Measurements from ENCODE around the gene CADPS. TPM values are rescaled to one million over a fixed set of nuclear protein-coding genes. Genes with fewer than 3 reads are reported as not detected.

Gene CADPS
- total and polyA plus RNA-seq, 9 of the 15 experiments (the other 6 are each of a cell fraction or from before 2014, with no cell fraction given) = not detected

- POLR2A ChIA-PET = no interaction called here
- no peaks in the 10 kb centered on the region for H3K4me1 ChIP-seq (replicated peaks in 1 of 2; ENCODE audit: control insufficient read depth in 2 of 2, insufficient read depth in 2 of 2, low read length in 2 of 2)
- no TSS peak for BruUV-seq (replicated peaks)
- FAIRE-seq = no peak
- H3K4me3 ChIP-seq = no peak overlapping the region
- H3K9ac ChIP-seq (ENCODE audit: insufficient read depth in 1 of 2, low read depth in 2 of 2, low read length in 2 of 2) = no peak overlapping the region
- CTCF ChIA-PET (ENCODE audit: low intra/inter-chr PET ratio) = no interaction called here
- H2AFZ ChIP-seq (ENCODE audit: low read depth, low read length) = no peak overlapping the region
- H4K20me1 ChIP-seq (replicated peaks; ENCODE audit: control insufficient read depth, insufficient read depth, low read length) = no peaks in the 10 kb centered on the region
- H3K27ac ChIP-seq (ENCODE audit: extremely low read depth, low read depth, low read length) = no peak overlapping the region
- intact Hi-C loops (cut with micrococcal nuclease) (no loop called here), in situ Hi-C loops (cut with MboI) (no loop called here)
- H3K4me2 ChIP-seq (ENCODE audit: insufficient read depth, low read length) = no peak overlapping the region
- ATAC-seq = no peak
- H3K9me3 ChIP-seq (replicated peaks; ENCODE audit: control insufficient read depth, insufficient read depth, low read depth, low read length) = no peaks in the 10 kb centered on the region
- DNase-seq (ENCODE audit: extremely low read depth in 1 of 4, low spot score in 3 of 4) = no peak
- no peaks in the 10 kb centered on the region for H3K9me1 ChIP-seq (ENCODE audit: control insufficient read depth, insufficient read depth, low read length)
- no peaks in the 10 kb centered on the region for H3K36me3 ChIP-seq (ENCODE audit: control insufficient read depth, insufficient read depth, low read length)
- WGBS (ENCODE audit: insufficient coverage, low coverage, missing lambda C conversion rate) = 0% methylated on average over 2 of the region's 2 CpGs
- no peaks in the 10 kb centered on the region for H3K27me3 ChIP-seq (ENCODE audit: control insufficient read depth in 2 of 2, insufficient read depth in 2 of 2, low read length in 2 of 2)
- no peaks in the 10 kb centered on the region for H3K79me2 ChIP-seq (ENCODE audit: control insufficient read depth, insufficient read depth, low read length)
- no peak for TF ChIP-seq THAP7 (CRISPR knock-in tag; IDR thresholded peaks at IDR 0.05)
- no peak for TF ChIP-seq MEF2A (IDR thresholded peaks at IDR 0.05; ENCODE audit: control insufficient read depth, low read depth, low read length)
- TF ChIP-seq NFXL1 (CRISPR knock-in tag; IDR thresholded peaks at IDR 0.05) = no peak
- no peak for TF ChIP-seq NCOA6 (IDR thresholded peaks at IDR 0.05)
- no peak for TF ChIP-seq POLR2AphosphoS2 (IDR thresholded peaks at IDR 0.05; ENCODE audit: low read length)
- no peak for TF ChIP-seq U2AF2 (optimal IDR thresholded peaks at IDR 0.05; ENCODE audit: low read depth, low read length)
- TF ChIP-seq ZNF253 (CRISPR knock-in tag; conservative IDR thresholded peaks at IDR 0.05) = no peak
- no peak for TF ChIP-seq EP300 (IDR thresholded peaks at IDR 0.05; ENCODE audit: low read length)
- TF ChIP-seq MLX (CRISPR knock-in tag; conservative IDR thresholded peaks at IDR 0.05) = no peak
- TF ChIP-seq ZBTB33 (CRISPR knock-in tag; IDR thresholded peaks at IDR 0.05) = no peak
- TF ChIP-seq YY1 (IDR thresholded peaks at IDR 0.05; ENCODE audit: borderline replicate concordance in 1 of 3, control insufficient read depth in 1 of 3, extremely low read depth in 1 of 3, insufficient read depth in 3 of 3, insufficient read length in 1 of 3, insufficient replicate concordance in 2 of 3, low read depth in 1 of 3, low read length in 2 of 3) = no peak
- TF ChIP-seq ZNF507 (tag; conservative IDR thresholded peaks at IDR 0.05) = no peak
- no peak for TF ChIP-seq ZBTB34 (CRISPR knock-in tag; IDR thresholded peaks at IDR 0.05)
- TF ChIP-seq PBX2 (CRISPR knock-in tag; IDR thresholded peaks at IDR 0.05; ENCODE audit: low read depth) = no peak
- TF ChIP-seq PBX2 (tag; conservative IDR thresholded peaks at IDR 0.05; ENCODE audit: low read depth) = no peak
- no peak for TF ChIP-seq ILF3 (IDR thresholded peaks at IDR 0.05; ENCODE audit: borderline replicate concordance)
Observed at GRCh38 chr3:62682826-62683225, 192.4 kb downstream of the CADPS start.

Data from K562 (cell line).